ENCODE measurements around the gene PLPP7. TPM values are rescaled to one million over a fixed set of nuclear protein-coding genes. Genes with fewer than 3 reads are reported as not detected.
A peak's percentile ranks its signal among the peaks of the same experiment; 100 is the strongest.

Gene PLPP7
- total RNA-seq, 1 donor from 2014 or later = 17.3 TPM

DNA sequence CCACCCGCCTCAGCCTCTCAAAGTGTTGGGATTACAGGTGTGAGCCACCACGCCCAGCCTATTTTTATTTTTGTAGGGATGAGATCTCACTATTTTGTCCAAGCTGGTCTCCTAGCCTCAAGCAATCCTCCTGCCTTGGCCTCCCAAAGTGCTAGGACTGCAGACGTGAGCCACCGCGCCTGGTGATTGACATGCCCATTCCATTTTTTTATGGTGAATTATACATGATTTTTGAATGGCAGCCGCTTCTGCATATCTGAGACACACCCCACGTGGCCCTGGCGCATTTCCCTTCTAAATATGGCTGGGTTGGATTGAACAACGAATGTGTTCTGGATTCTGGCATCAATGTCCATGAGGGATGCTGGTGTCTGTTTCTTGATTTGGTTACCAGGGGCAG, 22.7 kb downstream of the PLPP7 start:
- Mint-ChIP-seq H3K27ac (ENCODE audit: unreplicated experiment) (peak overlapping the region; percentile 12), H3K36me3 (ENCODE audit: unreplicated experiment) (no peaks in the 10 kb centered on the region), H3K4me3 (ENCODE audit: unreplicated experiment) (no peak overlapping the region), H3K9me3 (ENCODE audit: unreplicated experiment) (no peaks in the 10 kb centered on the region), H3K27me3 (ENCODE audit: unreplicated experiment) (peaks cover 2% of the 10 kb centered on the region), H3K4me1 (ENCODE audit: low read depth, unreplicated experiment) (peaks cover 3% of the 10 kb centered on the region)
- DNase-seq = no peak
- TF ChIP-seq, protein P1, sequence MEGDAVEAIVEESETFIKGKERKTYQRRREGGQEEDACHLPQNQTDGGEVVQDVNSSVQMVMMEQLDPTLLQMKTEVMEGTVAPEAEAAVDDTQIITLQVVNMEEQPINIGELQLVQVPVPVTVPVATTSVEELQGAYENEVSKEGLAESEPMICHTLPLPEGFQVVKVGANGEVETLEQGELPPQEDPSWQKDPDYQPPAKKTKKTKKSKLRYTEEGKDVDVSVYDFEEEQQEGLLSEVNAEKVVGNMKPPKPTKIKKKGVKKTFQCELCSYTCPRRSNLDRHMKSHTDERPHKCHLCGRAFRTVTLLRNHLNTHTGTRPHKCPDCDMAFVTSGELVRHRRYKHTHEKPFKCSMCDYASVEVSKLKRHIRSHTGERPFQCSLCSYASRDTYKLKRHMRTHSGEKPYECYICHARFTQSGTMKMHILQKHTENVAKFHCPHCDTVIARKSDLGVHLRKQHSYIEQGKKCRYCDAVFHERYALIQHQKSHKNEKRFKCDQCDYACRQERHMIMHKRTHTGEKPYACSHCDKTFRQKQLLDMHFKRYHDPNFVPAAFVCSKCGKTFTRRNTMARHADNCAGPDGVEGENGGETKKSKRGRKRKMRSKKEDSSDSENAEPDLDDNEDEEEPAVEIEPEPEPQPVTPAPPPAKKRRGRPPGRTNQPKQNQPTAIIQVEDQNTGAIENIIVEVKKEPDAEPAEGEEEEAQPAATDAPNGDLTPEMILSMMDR (IDR thresholded peaks at IDR 0.05; ENCODE audit: partially characterized antibody, unreplicated experiment) = no peak

DNA sequence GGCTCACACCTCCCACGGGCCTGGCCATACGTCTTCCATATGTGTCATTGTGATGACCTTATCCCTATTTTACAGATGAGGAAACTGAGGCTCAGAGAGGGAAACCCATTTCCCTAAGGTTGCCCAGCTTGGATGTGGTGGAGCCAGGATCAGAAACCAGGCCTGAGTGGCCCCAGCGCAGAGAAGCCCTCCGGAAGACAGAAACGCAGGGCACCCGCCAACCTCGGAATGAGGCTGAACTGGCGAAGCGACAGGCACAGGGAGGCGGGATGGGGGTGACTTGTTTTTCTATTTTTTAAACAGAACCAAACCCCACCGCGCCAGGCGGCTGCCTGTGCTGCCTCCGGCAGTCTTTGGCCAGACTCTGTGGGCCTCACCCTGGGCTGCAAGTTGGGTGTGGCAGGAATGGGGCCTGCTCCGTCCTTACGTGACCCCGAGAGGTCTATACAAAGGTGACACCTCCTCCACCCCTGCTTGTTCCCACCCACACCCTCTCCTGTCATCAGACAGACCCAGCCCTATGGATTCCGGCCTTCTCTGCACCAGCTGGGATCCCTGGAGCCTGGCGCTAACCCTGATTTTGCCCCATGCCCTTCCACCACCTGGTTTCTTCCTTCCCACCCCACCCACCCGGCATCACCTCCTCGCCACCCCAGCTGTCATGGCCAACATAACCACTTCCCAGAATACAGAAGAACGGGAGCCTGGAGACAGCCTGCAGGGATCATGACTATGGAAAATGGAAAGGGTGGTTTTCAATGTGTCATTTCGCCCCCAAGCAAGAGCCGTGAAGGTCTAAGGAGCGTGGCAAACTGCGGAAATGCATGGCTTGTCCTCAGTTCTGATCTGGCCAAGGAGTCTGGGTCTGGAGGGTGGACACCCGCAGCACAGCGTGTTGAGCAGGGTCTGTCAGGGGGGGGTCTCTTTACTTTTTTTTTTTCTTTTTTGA, 23.6 kb downstream of the PLPP7 start:
- Mint-ChIP-seq H3K36me3 (ENCODE audit: unreplicated experiment) (no peaks in the 10 kb centered on the region), H3K27me3 (ENCODE audit: unreplicated experiment) (peaks cover 3% of the 10 kb centered on the region), H3K27ac (ENCODE audit: unreplicated experiment) (peak overlapping the region; percentile 12), H3K9me3 (ENCODE audit: unreplicated experiment) (peaks cover 7% of the 10 kb centered on the region), H3K4me1 (ENCODE audit: low read depth, unreplicated experiment) (peaks cover 3% of the 10 kb centered on the region), H3K4me3 (ENCODE audit: unreplicated experiment) (no peak overlapping the region)
- DNase-seq = no peak
- TF ChIP-seq, protein P1 (IDR thresholded peaks at IDR 0.05; ENCODE audit: partially characterized antibody, unreplicated experiment) = no peak

DNA sequence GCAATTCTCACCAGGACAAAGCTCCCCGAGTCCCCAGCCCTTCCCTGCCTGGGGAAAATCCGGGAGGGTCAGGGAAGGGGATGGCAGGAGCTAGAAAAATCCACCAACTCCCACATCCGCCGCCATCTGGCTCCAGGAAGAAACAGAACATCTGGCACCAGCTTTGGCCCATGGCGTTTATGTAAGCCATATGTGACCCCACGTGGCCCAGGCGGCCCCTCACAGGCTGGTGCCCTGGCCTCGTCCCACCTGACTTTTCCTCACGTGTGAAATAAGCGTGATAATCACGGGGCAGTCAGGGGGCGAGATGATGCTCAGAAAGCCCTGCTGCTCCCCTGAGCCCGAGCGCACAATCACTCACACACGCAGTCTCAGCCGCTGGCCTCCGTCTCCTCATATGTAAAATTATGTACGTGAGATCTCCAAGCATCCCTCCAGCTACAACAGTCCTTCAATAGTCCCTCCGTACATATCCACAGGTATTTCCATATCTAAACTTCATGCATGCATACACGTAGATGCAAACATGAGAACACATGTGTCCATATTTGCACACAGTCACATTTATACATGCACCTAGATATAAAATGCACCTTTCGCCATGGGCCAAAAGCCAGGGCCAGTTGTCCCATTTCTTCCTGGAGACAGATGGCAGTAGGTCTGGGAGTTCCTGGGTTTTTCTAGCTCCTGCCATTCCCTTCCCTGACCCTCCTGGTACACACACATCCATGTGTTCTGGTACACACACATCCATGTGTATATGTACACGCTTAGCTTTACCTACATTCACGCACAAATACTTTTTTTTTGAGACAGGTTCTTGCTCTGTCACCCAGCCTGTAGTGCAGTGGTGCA, 28.9 kb downstream of the PLPP7 start:
- peak overlapping the region; percentile 21 for H3K4me3 Mint-ChIP-seq (ENCODE audit: unreplicated experiment)
- H3K27me3 Mint-ChIP-seq (ENCODE audit: unreplicated experiment) = peaks cover 12% of the 10 kb centered on the region
- H3K36me3 Mint-ChIP-seq (ENCODE audit: unreplicated experiment) = no peaks in the 10 kb centered on the region
- peak overlapping the region; percentile 95 for H3K27ac Mint-ChIP-seq (ENCODE audit: unreplicated experiment)
- peaks cover 5% of the 10 kb centered on the region for H3K4me1 Mint-ChIP-seq (ENCODE audit: low read depth, unreplicated experiment)
- peaks cover 17% of the 10 kb centered on the region for H3K9me3 Mint-ChIP-seq (ENCODE audit: unreplicated experiment)
- TF ChIP-seq, protein P1 (IDR thresholded peaks at IDR 0.05; ENCODE audit: partially characterized antibody, unreplicated experiment) = no peak
- DNase-seq = peak; percentile 73

DNA sequence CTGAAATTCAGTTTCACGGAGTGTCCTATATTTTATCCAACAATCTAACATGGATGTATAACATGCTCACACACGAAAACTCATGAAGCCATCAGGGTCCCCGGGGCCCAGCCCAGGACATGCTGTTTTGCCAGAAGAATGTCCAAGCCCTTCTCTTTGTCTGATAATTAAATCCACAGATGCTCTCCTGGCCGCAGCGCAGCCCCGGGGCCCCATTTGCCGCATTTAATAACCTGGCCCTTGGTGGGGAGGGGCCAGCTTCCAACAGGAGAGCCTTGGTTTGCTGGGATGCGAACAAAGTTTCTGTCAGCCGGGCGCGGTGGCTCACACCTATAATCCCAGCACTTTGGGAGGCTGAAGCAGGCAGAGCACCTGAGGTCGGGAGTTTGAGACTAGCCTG, 30.0 kb downstream of the PLPP7 start:
- H3K27ac Mint-ChIP-seq (ENCODE audit: unreplicated experiment) = peak overlapping the region; percentile 95
- peaks cover 5% of the 10 kb centered on the region for H3K4me1 Mint-ChIP-seq (ENCODE audit: low read depth, unreplicated experiment)
- no peak overlapping the region for H3K4me3 Mint-ChIP-seq (ENCODE audit: unreplicated experiment)
- DNase-seq = peak; percentile 55
- TF ChIP-seq, protein P1 (IDR thresholded peaks at IDR 0.05; ENCODE audit: partially characterized antibody, unreplicated experiment) = no peak
- no peaks in the 10 kb centered on the region for H3K36me3 Mint-ChIP-seq (ENCODE audit: unreplicated experiment)
- H3K9me3 Mint-ChIP-seq (ENCODE audit: unreplicated experiment) = peaks cover 17% of the 10 kb centered on the region
- H3K27me3 Mint-ChIP-seq (ENCODE audit: unreplicated experiment) = peaks cover 12% of the 10 kb centered on the region
